HG03575 (cell line): Measurements from ENCODE around the gene PDGFD.
"Not testable (repeated sequence)": the region's sequence is repeated elsewhere in the genome, so short reads cannot be mapped to it uniquely, and the experiment has no call there.

Source experiments
- ATAC-seq: cut with Tn5 transposase; IDR thresholded peaks from one replicate; pipeline ENCODE4 v1.9.1; 2021; ENCODE audit not compliant: unreplicated experiment, insufficient number of reproducible peaks, low FRiP score; ENCODE audit errors: extremely low read depth

The PDGFD gene

DNA sequence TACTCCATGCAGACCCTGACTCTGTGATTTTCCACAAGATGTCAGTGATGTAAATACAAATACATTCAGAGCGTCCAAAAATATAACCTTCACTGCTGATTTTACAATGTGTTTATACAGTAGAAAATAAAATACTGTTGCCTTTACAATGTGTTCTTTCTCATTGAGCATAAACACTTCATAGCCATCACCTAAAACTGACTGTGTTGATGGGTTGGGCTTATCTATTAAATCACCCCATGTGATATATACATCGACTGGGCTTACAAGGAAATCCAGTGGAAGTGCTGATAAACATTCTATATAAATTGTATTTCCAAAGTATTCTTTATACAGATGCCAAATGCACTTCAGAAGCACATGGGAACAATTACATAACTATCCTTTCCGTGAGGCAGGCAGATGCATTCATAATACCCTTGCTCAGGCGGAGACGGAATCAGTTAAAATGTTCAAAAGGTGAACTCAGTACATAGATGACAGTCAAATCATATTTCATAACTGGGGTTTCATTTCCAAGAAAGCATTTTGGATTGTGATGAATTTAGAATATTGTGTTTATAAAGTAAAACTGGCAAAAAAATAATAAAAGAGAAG is 99.8 kb downstream of the PDGFD start:
- ATAC-seq = no peak

- ATAC-seq = no peak
Measured at GRCh38 chr11:104061853-104062521, 102.0 kb downstream of the PDGFD start.

GRCh38 chr11:104060820-104061219 is 103.1 kb downstream of the PDGFD start:
- no peak for ATAC-seq

DNA sequence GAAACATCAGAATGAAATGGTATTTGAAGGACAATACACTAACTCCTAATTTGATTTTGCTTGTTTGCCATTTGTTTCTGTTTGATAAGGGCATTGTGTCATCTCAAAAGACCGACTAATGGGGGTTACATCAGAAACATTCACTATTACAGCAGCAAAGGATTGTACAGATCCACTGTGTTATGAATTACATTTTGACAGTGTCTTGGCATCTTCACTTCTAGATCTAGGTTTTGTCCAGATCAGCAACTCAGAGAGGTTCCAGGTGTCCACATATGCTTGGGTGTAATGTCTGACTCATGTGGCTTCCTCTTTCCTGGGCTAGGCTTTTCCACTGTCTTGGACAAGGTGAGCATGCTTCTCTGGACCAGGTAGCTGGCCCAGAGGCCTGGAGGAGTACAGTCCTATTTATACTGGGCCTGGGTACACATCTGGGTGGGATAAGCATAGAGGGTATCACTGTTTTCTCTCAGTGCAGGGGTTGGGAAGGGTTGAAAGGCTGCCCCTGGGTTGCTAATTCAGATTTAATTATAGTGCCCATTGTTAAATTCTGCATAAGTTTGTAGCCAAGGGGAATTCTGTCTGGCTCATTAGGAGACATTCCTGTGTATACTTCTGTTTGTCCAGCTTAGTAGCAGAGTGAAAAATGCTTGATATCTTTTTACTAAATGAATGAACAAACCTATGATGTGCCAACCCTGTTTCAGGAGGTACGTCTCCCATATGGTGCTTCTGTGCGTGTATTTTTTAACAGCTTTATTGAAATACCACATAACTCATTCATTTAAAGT is 103.7 kb downstream of the PDGFD start:
- ATAC-seq = no peak

- ATAC-seq = no peak
Measured at GRCh38 chr11:104058680-104059079, 105.3 kb downstream of the PDGFD start.

DNA sequence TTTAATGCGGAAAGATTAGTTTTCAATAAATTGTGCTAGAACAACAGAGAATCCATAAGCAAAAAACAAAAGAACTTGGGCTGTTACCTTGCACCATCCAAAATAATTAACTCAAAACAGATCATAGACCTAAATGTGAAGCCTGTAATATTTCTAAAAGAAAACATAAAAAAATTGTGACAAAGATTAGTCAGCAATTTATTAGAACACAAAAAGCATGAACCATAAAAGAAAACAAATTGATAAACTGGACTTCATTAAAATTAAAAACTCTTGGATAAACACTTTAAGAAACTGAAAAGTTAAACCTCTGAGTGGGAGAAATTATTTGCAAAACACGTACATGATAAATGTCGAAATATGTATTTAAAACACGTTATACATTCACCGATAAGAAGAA is 106.0 kb downstream of the PDGFD start:
- ATAC-seq = no peak

DNA sequence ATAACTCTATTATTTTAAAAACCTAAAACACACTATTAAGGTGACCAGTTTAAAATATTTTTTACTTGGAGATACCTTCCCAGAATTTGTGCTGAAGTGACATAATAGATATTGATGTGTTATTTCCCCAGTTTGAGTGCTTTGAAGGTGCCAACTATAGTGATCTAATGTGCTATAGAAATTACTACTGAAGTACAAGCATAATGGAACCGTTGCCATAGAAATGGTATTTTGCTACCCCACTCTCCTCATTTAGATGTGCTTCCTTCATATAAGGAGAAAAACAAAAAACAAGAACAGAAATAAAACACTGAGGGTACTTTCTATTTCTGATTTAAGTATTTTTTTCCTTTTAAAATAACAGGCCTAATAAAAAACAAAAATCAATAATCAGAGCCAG is 108.4 kb downstream of the PDGFD start:
- ATAC-seq = no peak

- no peak for ATAC-seq
Measured at GRCh38 chr11:104054911-104055529, 108.9 kb downstream of the PDGFD start.

DNA sequence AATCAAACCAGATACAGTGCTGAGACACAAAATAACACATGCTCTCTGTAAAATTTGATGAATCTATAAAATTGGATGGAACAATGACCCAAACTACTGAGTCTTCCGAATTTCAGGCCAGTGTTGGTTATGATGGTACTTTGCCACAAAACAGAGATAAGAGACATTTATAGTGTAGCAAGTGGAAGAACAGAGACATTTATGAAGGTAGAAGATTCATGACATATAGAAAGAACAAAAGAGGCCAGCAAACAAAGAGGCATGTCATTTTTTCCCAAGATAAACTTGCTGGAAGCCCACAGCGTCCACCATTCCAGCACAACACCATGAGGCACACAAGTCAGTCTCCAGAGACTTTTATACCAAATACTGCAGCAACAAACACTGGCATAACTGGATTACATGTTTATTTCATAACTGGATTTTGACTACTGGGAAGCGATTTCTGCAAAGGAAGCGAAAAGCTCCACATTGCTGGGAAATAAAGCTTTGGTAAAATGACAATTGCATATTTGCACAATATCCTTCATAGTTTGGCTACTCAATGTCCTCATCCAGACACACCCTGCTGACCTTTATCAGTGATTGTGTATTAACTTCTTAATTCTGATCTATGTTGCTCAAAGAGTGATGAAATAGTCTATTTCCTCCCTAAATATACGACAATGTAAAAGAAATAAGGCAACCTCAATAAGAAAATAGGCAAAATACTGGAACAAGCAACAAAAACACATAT is 110.0 kb downstream of the PDGFD start:
- no peak for ATAC-seq

GRCh38 chr11:104051778-104052177 is 112.2 kb downstream of the PDGFD start:
- ATAC-seq = no peak

DNA sequence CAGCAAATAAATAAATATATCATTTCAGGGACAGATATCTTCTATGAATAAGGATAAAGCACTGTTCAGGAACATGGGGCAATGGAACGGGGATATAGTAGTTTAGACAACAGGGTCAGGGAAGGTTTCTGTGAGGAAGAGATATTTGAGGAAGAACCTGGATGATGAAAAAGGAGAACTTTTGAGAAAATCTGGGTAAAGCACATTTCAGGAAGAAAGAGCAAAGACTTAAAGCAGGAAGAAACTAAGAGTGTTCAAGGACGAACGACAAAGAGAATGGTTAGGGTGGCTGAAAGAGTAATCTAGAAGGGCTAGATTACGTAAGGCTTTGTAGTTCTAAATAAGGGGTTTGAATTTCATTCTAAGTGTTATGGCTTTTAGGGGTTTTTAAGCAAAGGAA is 114.8 kb downstream of the PDGFD start:
- no peak for ATAC-seq

DNA sequence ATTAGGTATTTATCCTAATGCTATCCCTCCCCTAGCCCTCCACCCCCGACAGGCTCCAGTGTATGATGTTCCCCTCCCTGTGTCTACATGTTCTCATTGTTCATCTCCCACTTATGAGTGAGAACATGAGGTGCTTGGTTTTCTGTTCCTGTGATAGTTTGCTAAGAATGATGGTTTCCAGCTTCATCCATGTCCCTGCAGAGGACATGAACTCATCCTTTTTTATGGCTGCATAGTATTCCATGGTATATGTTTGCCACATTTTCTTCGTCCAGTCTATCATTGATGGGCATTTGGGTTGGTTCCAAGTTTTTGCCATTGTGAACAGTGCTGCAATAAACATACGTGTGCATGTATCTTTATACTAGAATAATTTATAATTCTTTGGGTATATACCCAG is 117.1 kb downstream of the PDGFD start:
- ATAC-seq = not testable (repeated sequence)

- ATAC-seq = no peak
Measured at GRCh38 chr11:104046331-104046730, 117.6 kb downstream of the PDGFD start.

GRCh38 chr11:104043678-104044239 is 120.2 kb downstream of the PDGFD start:
- ATAC-seq = no peak

- no peak for ATAC-seq
Measured at GRCh38 chr11:104043142-104043541, 120.8 kb downstream of the PDGFD start.

GRCh38 chr11:104041792-104042191 is 122.2 kb downstream of the PDGFD start:
- ATAC-seq = no peak

DNA sequence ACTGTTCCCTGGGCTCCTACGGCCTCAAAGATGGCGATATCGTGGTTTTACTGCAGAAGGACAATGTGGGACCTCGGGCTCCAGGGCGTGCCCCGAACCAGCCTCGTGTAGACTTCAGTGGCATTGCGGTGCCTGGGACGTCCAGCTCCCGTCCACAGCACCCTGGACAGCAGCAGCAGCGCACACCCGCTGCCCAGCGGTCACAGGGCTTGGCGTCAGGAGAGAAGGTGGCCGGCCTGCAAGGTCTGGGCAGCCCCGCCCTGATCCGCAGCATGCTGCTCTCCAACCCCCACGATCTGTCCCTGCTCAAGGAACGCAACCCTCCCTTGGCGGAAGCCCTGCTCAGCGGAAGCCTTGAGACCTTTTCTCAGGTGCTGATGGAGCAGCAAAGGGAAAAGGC is 127.0 kb downstream of the PDGFD start:
- no peak for ATAC-seq

DNA sequence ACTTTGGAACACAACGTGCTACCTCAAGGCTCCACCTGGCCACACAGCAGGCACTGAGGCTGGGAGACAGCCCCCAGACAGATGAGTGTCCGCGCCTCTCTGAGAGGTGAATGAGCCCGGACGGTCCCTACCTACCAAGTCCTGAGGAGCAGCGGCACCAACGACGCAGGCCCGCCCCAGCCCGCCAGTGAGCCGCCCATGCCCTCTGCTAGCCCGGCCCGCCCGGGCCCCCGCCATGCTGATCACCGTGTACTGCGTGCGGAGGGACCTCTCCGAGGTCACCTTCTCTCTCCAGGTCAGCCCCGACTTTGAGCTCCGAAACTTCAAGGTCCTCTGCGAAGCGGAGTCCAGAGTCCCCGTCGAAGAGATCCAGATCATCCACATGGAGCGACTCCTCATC is 127.4 kb downstream of the PDGFD start, which contains the start of gene DDI1:
TSS of gene DDI1 (plus strand) at position 53 of the 400 bp plus-strand sequence. CDS start at position 236, 183 bp downstream.
- ATAC-seq = no peak

GRCh38 chr11:104033561-104033960 is 130.4 kb downstream of the PDGFD start:
- ATAC-seq = no peak
